Psoas muscle (tissue), 8 donors: ENCODE measurements around the gene DDX49. TPM values are rescaled to one million over a fixed set of nuclear protein-coding genes. Genes with fewer than 3 reads are reported as not detected.

Experiments
- ATAC-seq, 4 donors: fragments of 200-7000 bp; cut with Tn5 transposase; one replicate each; pipeline ENCODE4 v1.9.1; 2020; ENCODE audit warnings: moderate library complexity in 3 of 4, mild to moderate bottlenecking in 2 of 4
- DNase-seq, 2 donors: peaks; one replicate each; pipeline ENCODE4 v3.0.0-alpha.2; 2020
- H3K27ac ChIP-seq: fragments of 200-600 bp; one replicate; pipeline ENCODE4 v1.8.0; 2022
- H3K27me3 ChIP-seq, 3 donors: fragments of 200-600 bp in 1 of 3; one replicate each; pipeline versions ENCODE4 v1.6.1 to v1.8.0; 2013 to 2022; ENCODE audit warnings: low read length in 2 of 3, mild to moderate bottlenecking in 2 of 3, moderate library complexity in 1 of 3; ENCODE audit not compliant: insufficient read depth in 3 of 3
- H3K36me3 ChIP-seq, 2 donors: fragments of 200-600 bp in 1 of 2; one replicate each; pipeline versions ENCODE4 v1.6.1 to v1.8.0; 2013 to 2022; ENCODE audit warnings: low read depth in 1 of 2, mild to moderate bottlenecking in 1 of 2, moderate library complexity in 1 of 2; ENCODE audit not compliant: insufficient read depth in 1 of 2
- H3K4me1 ChIP-seq: fragments of 200-600 bp; one replicate; pipeline ENCODE4 v1.8.0; 2022
- H3K4me3 ChIP-seq: fragments of 200-600 bp; one replicate; pipeline ENCODE4 v1.8.0; 2022; ENCODE audit warnings: mild to moderate bottlenecking
- H3K9me3 ChIP-seq: fragments of 200-600 bp; one replicate; pipeline ENCODE4 v1.8.0; 2022
- WGBS, 3 donors: extraction: QIAGEN DNeasy Blood & Tissue Kit; methylation state at CpG; one replicate each; pipeline versions ENCODE4 v1.1.6 to v1.1.7; 2013; 5-methylcytosine and 5-hydroxymethylcytosine counted together
- intact Hi-C, 2 donors: fragments of 100-400 bp; cut with DNase I; formaldehyde crosslinking; loops; one replicate each; pipeline versions ENCODE4 v1.11.0 to v1.14.2; 2022
- polyA plus RNA-seq, 3 donors: library from polyadenylated mRNA; stranded (reverse); fragments of 200-250 nt; gene quantifications; one replicate each; pipeline ENCODE4 v1.2.3, GENCODE V29; 2013
- total RNA-seq, 4 donors: library from RNA; stranded (reverse); fragmentation: NEBNext Ultra II Directional in 2 of 4; extraction: Animal tissue kit (Norgen Biotek cat#: 25700) in 2 of 4; gene quantifications; one replicate each; pipeline versions ENCODE4 v1.2.1 to v1.2.4, GENCODE V29; 2021 to 2023
- TF ChIP-seq, protein P1 (sequence below): fragments of 200-600 bp; IDR thresholded peaks from one replicate; pipeline ENCODE4 v1.8.0; 2022; ENCODE audit warnings: antibody characterized with exemption
- donor health status: healthy with polysubstance abuse.
- donor health status: DM: no; HTN: no; CAD: no; lungs with moderate emphysema.
- donor health status: Bipolar disorder and iron deficiency.
- donor health status: healthy.
- donor health status: DM: yes; HTN: yes; CAD: no.
- donor health status: DM: no; HTN: no; CAD: no.
- donor health status: DM: no; HTN: no; CAD: no.
- donor health status: DM: yes; HTN: yes; CAD: no.

Gene DDX49
- total and polyA plus RNA-seq, 7 donors: 27.2 to 73.1 (median 35.3) TPM

DNA sequence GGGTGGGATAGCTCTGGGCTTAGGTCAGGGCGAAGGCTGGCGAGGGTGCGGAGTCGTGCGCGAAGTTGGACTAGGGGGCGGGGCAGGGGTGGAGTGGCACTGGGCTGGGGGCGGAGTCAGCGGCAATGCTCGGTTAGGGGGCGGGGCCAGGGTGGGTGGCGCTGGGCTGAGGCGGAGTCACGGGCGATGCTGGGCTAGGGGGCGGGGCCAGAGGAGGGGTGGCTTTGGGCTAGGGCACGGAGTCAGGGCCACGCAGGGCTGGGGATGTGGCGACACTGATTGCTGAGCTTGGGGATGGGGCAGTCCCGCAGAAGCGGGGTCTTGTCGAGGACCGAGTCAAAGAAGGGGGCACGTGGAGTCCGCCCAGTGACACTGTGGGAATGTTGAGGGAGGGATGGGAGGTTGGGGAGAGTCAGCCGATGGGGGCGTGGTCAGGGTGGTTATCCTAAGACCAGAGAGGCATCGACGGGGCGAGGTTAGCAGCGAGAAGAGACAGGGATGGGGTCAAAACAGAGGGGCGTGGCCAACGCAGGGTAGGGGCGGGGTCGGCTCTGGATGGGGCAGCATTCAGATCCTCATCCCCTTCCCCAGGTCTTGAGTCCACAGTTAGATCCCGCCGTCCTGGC is 12.8 kb downstream of the DDX49 start:
- peaks cover 4 to 90% of the 10 kb centered on the region in 2 donors for H3K36me3 ChIP-seq
- peak; percentile 81 to 92 (median 87) for ATAC-seq

DNA sequence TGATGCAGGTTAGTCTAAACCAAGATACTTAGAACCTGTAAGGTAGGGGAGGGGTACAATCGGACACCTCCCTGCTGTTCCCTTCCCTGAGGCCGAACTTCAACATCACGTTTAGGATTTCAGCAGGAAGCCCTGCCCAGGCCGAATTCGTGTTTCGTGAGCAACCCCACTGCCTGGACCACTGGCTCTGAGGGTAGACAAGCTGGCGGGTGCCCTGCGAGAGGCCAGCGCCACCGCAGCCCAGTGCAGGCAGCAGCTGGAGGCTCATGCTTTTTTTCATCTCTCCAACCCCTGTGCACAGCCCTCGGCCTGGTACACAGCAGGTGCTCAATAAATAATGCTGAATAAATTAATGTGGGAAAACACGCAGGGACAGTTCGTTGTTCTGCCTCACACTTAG is 13.8 kb downstream of the DDX49 start:
- no peaks in the 10 kb centered on the region for H3K9me3 ChIP-seq
- H3K27me3 ChIP-seq: no peaks in the 10 kb centered on the region
- H3K4me1 ChIP-seq: no peaks in the 10 kb centered on the region
- TF ChIP-seq, protein P1, sequence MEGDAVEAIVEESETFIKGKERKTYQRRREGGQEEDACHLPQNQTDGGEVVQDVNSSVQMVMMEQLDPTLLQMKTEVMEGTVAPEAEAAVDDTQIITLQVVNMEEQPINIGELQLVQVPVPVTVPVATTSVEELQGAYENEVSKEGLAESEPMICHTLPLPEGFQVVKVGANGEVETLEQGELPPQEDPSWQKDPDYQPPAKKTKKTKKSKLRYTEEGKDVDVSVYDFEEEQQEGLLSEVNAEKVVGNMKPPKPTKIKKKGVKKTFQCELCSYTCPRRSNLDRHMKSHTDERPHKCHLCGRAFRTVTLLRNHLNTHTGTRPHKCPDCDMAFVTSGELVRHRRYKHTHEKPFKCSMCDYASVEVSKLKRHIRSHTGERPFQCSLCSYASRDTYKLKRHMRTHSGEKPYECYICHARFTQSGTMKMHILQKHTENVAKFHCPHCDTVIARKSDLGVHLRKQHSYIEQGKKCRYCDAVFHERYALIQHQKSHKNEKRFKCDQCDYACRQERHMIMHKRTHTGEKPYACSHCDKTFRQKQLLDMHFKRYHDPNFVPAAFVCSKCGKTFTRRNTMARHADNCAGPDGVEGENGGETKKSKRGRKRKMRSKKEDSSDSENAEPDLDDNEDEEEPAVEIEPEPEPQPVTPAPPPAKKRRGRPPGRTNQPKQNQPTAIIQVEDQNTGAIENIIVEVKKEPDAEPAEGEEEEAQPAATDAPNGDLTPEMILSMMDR: no peak
- WGBS, 3 donors: 89 to 90% (median 90%) methylated on average over 13 of the region's 13 CpGs
- no peak for DNase-seq
- H3K36me3 ChIP-seq: peaks cover under 1 to 90% of the 10 kb centered on the region in 2 donors
- no peak for ATAC-seq
- intact Hi-C loops: no loop called here
- no peak overlapping the region for H3K27ac ChIP-seq
- no peak overlapping the region for H3K4me3 ChIP-seq

More for the DNA sequence above, 12.8 kb downstream of the DDX49 start:
- Histone ChIP-seq H3K4me3 (no peak overlapping the region), H3K27me3 (no peaks in the 10 kb centered on the region), H3K9me3 (no peaks in the 10 kb centered on the region), H3K4me1 (no peaks in the 10 kb centered on the region), H3K27ac (no peak overlapping the region)
- peak; percentile 81 to 91 for DNase-seq
- WGBS, 3 donors: 51 to 59% (median 56%) methylated on average over 32 to 37 of the region's 37 CpGs
- intact Hi-C loops: no loop called here
- TF ChIP-seq, protein P1: no peak

DNA sequence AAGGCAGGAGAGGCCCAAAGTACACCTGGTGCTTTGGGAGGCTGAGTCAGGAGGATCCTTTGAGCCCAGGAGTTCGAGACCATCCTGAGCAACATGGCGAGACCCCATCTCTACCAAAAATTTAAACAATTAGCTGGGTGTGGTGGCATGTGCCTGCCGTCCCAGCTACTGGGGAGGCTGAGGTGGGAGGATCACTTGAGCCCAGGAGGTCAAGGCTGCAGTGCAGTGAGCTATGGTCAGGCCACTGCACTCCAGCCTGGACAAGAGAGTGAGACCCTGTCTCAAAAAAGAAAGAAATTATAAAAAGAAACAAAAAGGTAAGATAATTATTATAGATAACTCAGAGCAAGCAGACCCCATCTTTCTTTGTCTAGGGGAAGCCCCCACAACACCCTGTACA is 19.6 kb downstream of the DDX49 start:
- H3K27ac ChIP-seq: peak overlapping the region; percentile 82
- peaks cover 8% of the 10 kb centered on the region for H3K4me1 ChIP-seq
- no peaks in the 10 kb centered on the region for H3K27me3 ChIP-seq
- TF ChIP-seq, protein P1: no peak
- DNase-seq (no peak), ATAC-seq (no peak)
- H3K36me3 ChIP-seq: peaks cover 0 to 46% of the 10 kb centered on the region in 2 donors
- 87 to 94% (median 90%) methylated on average over 3 of the region's 3 CpGs for WGBS, 3 donors
- H3K4me3 ChIP-seq: peak overlapping the region; percentile 89
- H3K9me3 ChIP-seq: no peaks in the 10 kb centered on the region
- intact Hi-C loops: no loop called here

DNA sequence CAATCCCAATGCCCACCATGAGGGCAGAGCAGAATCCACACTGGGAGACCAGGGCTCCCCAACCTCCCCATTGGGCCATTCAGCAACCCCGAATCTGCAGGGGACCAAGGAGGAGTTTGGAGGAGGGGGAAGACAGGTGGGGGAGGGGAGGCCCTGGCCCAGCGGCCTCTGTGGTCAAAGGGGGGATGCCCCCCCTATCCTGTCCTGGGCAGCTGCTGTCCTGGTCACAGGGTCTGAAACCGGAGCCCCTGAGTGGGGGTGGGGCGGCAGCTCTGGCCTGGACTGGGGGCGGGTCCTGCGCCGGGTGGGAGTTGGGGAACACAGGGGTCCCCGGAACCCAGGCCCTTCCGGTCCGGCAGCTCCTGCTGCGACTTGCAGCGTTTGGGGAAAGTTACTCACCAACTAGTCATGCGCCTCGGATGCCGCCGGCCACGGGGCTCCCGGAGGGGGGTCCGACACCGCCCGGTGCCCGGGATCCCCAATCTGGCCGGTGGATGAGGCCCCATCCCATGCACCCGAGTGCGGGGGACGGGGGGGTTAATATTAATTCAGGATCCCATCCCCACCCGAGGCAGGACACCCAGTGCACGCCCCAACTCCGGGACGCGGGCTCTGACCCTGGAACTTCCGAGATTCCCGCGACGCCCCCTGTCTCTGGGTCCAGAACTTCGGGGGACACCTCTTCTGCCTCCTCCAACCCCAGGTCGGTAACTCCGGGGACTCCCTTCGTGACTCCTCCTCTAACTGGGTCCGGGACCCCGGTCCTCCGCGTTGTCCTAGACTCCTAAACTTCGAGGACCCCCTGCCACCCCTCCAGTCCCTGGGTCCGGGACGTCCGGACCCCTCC is 20.6 kb downstream of the DDX49 start:
- 0 to 1% (median 0%) methylated on average over 42 to 47 of the region's 47 CpGs for WGBS, 3 donors
- H3K9me3 ChIP-seq: no peaks in the 10 kb centered on the region
- H3K4me1 ChIP-seq: peaks cover 8% of the 10 kb centered on the region
- peak overlapping the region; percentile 89 for H3K4me3 ChIP-seq
- intact Hi-C loops: loop anchor here in 1 of 2 donors (1.0 to 5.0 kb wide), 3 partner anchors 21 to 47 kb away; partner anchors contain the start of genes COPE and DDX49
- peak overlapping the region; percentile 82 for H3K27ac ChIP-seq
- peak; percentile 86 to 91 (median 90) for ATAC-seq
- no peaks in the 10 kb centered on the region for H3K27me3 ChIP-seq
- TF ChIP-seq, protein P1: no peak
- peaks cover 0 to 36% of the 10 kb centered on the region in 2 donors for H3K36me3 ChIP-seq
- peak; percentile 76 to 89 for DNase-seq
